Heart left ventricle (tissue), 16 donors: ENCODE data around the gene L3HYPDH. TPM values are rescaled to one million over a fixed set of nuclear protein-coding genes. Genes with fewer than 3 reads are reported as not detected.
A peak's percentile ranks its signal among the peaks of the same experiment; 100 is the strongest.

Experiments
- ATAC-seq, 4 donors: fragments of 200-7000 bp; cut with Tn5 transposase; one replicate each; pipeline ENCODE4 v1.9.1; 2020 to 2022; ENCODE audit warnings: moderate library complexity in 4 of 4, mild to moderate bottlenecking in 3 of 4, moderate number of reproducible peaks in 1 of 4
- DNase-seq, 5 donors: peaks; one replicate each; pipeline ENCODE4 v3.0.0-alpha.2; 2020
- H3K27ac ChIP-seq, 12 donors: fragments of 200-600 bp; sonication (generic) in 4 of 12; one replicate each; pipeline versions ENCODE4 v1.5.0 to v1.8.0; 2016 to 2022; ENCODE audit warnings: mild to moderate bottlenecking in 2 of 12
- H3K27me3 ChIP-seq, 9 donors: fragments of 200-600 bp; sonication (generic) in 2 of 9; one replicate each; pipeline versions ENCODE4 v1.5.1 to v1.8.0; 2016 to 2022; ENCODE audit warnings: mild to moderate bottlenecking in 3 of 9
- H3K36me3 ChIP-seq, 9 donors: fragments of 200-600 bp; sonication (generic) in 2 of 9; one replicate each; pipeline versions ENCODE4 v1.5.0 to v1.8.0; 2018 to 2022; ENCODE audit warnings: mild to moderate bottlenecking in 2 of 9
- H3K4me1 ChIP-seq, 12 donors: fragments of 200-600 bp; sonication (generic) in 4 of 12; one replicate each; pipeline versions ENCODE4 v1.5.0 to v1.8.0; 2016 to 2022; ENCODE audit warnings: mild to moderate bottlenecking in 3 of 12
- H3K4me3 ChIP-seq, 12 donors: fragments of 200-600 bp; sonication (generic) in 4 of 12; one replicate each; pipeline versions ENCODE4 v1.5.0 to v1.8.0; 2017 to 2022; ENCODE audit warnings: mild to moderate bottlenecking in 9 of 12, moderate library complexity in 4 of 12
- H3K9me3 ChIP-seq, 12 donors: fragments of 200-600 bp; sonication (generic) in 4 of 12; one replicate each; pipeline versions ENCODE4 v1.5.0 to v1.8.0; 2016 to 2022; ENCODE audit warnings: mild to moderate bottlenecking in 1 of 12
- POLR2A ChIP-seq, 2 donors: fragments of 450-650 bp; IDR thresholded peaks; one replicate each; pipeline ENCODE4 v1.6.1; 2017; ENCODE audit warnings: antibody characterized with exemption in 2 of 2, mild to moderate bottlenecking in 2 of 2, moderate library complexity in 2 of 2
- WGBS, 4 donors: extraction: QIAGEN DNeasy Blood & Tissue Kit in 2 of 4; methylation state at CpG; one replicate each; pipeline versions ENCODE4 v1.1.5 to v1.1.7; 2013 to 2018; 5-methylcytosine and 5-hydroxymethylcytosine counted together
- intact Hi-C, 10 donors: fragments of 100-400 bp; cut with DNase I; formaldehyde crosslinking; loops; one replicate each; pipeline versions ENCODE4 v1.11.1 to v1.14.2; 2022
- polyA plus RNA-seq, 2 donors: library from polyadenylated mRNA; stranded (reverse); fragments of 200-250 nt; gene quantifications; one replicate each; pipeline ENCODE4 v1.2.3, GENCODE V29; 2013
- total RNA-seq, 9 donors: library from RNA; depleted of rRNA in 2 of 9; stranded (reverse); fragments of >200 nt in 2 of 9; fragmentation: NEBNext Ultra II Directional in 3 of 9; extraction: Animal tissue kit (Norgen Biotek cat#: 25700) in 3 of 9; gene quantifications; one replicate each; pipeline versions ENCODE4 v1.1.0 to v1.2.4, GENCODE V29; 2016 to 2023
- TF ChIP-seq, protein P1 (sequence below), 12 donors: fragments of 200-600 bp; sonication (generic) in 4 of 12; IDR thresholded peaks; one replicate each; pipeline versions ENCODE4 v1.5.0 to v1.8.0; 2018 to 2022; ENCODE audit warnings: antibody characterized with exemption in 12 of 12, mild to moderate bottlenecking in 5 of 12
- donor health status: ischemic (EF 13 %, LVEDD 7.1; RV severe dilation, severe dysfunction).
- donor health status: healthy with polysubstance abuse.
- donor health status: DM: no; HTN: yes; CAD: no.
- donor health status: DM: no; HTN: no; CAD: no.
- donor health status: ischemic (EF 25% LVEDD 6.9; RV normal size, moderate dysfunction).
- donor health status: ischemic (EF 25% LVEDD 5.7; RV mildly dilated, moderate dysfunction).
- donor health status: healthy.
- donor health status: DM: yes; HTN: yes; CAD: no.
- donor health status: ischemic (EF 35%, LVEDD 5.7; RV mildly dilated, moderate dysfunction).
- donor health status: nonischemic (EF 11% LVEDD 7.7; RV severe dilation, severe dysfunction).
- donor health status: DM: yes; HTN: yes; CAD: no.
- donor health status: PGD.
- donor health status: ischemic (EF 29% LVEDD 5.4; RV normal size, mild dysfunction).
- donor health status: nonischemic (EF 23%, LVEDD 6.1; RV moderate dilation, normal function).

The L3HYPDH gene
- total and polyA plus RNA-seq, 11 donors = 7.4 to 18.9 (median 14.1) TPM

DNA sequence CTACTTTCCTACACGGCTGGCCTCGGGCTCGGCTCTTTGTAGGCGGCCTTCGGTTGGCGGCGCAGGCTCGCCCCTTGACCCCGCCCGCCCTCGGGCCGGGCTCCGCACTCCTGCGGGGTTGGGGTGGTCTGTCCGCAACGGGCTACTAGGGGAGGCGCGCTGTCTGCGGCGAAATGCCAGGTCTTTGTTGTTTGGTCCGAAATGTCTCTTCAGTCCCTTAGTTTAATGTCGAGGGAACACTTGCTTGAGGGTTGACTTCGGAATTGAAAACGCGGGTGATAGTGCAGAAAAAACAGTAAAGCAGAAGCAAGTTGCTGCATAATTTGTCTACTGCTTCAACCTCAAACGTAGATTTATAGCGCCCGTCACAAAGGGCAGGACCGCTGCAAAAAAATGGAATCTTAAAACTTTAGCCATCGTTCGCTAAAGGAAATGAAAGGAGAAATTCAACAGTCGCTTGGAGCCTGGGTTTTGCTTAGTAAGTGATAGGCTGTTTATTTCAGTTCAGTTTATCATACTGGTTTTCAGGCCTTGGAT, 499 bp upstream of the L3HYPDH start:
- Histone ChIP-seq H3K27ac (peak overlapping the region; percentile 69 to 97 (median 96)), H3K9me3 (no peaks in the 10 kb centered on the region), H3K36me3 (peaks cover 0 to 26% (median 22%) of the 10 kb centered on the region in 9 donors), H3K4me1 (peaks cover 3 to 80% (median 50%) of the 10 kb centered on the region in 12 donors), H3K4me3 (peak overlapping the region; percentile 54 to 94 (median 84)), H3K27me3 (no peaks in the 10 kb centered on the region)
- intact Hi-C loops = loop anchor here in 2 of 10 donors (10.0 kb wide), 3 partner anchors 610 to 700 kb away; partner anchors contain the start of genes DHRS7 (in 1 of the 2) and PCNX4 (in 1 of the 2)
- WGBS, 4 donors = 0 to 1% (median 0%) methylated on average over 17 to 32 of the region's 32 CpGs
- DNase-seq (no peak), ATAC-seq (peak; percentile 63 to 73 (median 72))
- TF ChIP-seq, protein P1, sequence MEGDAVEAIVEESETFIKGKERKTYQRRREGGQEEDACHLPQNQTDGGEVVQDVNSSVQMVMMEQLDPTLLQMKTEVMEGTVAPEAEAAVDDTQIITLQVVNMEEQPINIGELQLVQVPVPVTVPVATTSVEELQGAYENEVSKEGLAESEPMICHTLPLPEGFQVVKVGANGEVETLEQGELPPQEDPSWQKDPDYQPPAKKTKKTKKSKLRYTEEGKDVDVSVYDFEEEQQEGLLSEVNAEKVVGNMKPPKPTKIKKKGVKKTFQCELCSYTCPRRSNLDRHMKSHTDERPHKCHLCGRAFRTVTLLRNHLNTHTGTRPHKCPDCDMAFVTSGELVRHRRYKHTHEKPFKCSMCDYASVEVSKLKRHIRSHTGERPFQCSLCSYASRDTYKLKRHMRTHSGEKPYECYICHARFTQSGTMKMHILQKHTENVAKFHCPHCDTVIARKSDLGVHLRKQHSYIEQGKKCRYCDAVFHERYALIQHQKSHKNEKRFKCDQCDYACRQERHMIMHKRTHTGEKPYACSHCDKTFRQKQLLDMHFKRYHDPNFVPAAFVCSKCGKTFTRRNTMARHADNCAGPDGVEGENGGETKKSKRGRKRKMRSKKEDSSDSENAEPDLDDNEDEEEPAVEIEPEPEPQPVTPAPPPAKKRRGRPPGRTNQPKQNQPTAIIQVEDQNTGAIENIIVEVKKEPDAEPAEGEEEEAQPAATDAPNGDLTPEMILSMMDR (IDR thresholded peaks at IDR 0.05) = no peak
- no peak for TF ChIP-seq POLR2A (IDR thresholded peaks at IDR 0.05)

DNA sequence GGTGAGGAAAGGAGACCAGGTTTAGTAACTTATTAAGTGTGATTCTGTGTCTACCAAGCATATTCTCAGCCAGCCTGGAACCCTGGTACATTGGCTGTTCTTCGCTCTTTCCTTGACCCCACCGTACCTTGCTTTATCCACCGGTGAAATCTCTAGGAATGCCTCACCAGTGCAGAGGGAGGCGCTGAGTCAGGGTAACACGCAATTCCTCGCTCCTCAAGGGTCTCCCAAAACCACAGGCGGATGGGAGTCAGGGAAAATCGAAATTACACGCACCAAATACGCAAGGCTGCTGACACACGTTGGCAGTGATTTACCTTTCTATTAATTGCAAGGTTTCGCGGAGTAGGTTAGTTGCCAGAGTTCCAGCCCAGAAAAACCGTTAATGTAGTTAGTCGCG, 845 bp downstream of the L3HYPDH start:
- peak overlapping the region; percentile 54 to 94 (median 84) for H3K4me3 ChIP-seq
- ATAC-seq (peak in 1 of 4 donors; percentile 3), DNase-seq (no peak)
- intact Hi-C loops = loop anchor here in 2 of 10 donors (10.0 kb wide), 3 partner anchors 611 to 701 kb away; partner anchors contain the start of genes DHRS7 (in 1 of the 2) and PCNX4 (in 1 of the 2)
- TF ChIP-seq, protein P1 (IDR thresholded peaks at IDR 0.05) = no peak
- TF ChIP-seq POLR2A (IDR thresholded peaks at IDR 0.05) = no peak
- peak overlapping the region; percentile 69 to 97 (median 96) for H3K27ac ChIP-seq
- peaks cover 0 to 21% (median 17%) of the 10 kb centered on the region in 9 donors for H3K36me3 ChIP-seq
- no peaks in the 10 kb centered on the region for H3K27me3 ChIP-seq
- no peaks in the 10 kb centered on the region for H3K9me3 ChIP-seq
- WGBS, 4 donors = 4 to 6% (median 6%) methylated on average over 15 to 16 of the region's 16 CpGs
- H3K4me1 ChIP-seq = peaks cover 3 to 68% (median 50%) of the 10 kb centered on the region in 12 donors

DNA sequence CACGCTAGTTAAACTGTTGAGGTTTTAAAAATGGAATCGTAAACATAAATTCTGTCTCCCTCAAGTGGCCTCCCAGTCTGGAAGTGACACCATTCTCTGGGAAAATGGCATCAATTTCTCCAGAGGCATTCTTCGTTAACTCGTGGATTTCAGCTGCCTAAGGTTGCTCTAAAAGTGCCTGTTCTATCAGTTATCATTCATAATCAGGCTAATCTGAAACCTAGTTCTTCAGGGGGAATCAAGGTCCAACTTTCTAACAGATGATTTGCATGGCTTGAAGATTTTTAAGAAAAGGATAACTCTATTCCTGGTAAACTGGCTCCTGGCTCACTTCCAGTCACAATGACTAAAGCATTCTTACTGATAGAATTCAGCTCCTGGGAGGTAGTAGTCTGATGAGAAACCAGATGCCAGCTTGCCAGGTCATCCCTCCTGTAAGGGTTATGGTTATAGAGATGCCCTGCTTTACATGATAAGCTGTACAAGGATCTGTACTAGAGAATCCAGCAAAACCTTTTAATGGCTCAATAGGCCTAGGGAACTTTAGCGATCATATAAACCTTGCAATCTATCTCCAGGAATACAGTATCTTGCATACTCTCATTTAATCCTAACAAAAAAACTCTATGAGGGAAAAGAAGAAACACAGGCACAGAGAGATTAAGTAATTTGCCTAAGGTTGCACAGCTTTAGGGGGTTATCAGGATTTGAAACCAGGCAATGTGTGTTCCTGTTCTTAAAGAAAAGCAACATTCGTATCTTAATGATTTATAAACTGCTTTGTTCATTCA, 1.5 kb downstream of the L3HYPDH start:
- H3K27me3 ChIP-seq = no peaks in the 10 kb centered on the region
- peaks cover 0 to 20% (median 17%) of the 10 kb centered on the region in 9 donors for H3K36me3 ChIP-seq
- WGBS, 4 donors = 47 to 63% (median 48%) methylated on average over 6 of the region's 6 CpGs
- H3K9me3 ChIP-seq = no peaks in the 10 kb centered on the region
- intact Hi-C loops = loop anchor here in 2 of 10 donors (10.0 kb wide), 3 partner anchors 612 to 702 kb away; partner anchors contain the start of genes DHRS7 (in 1 of the 2) and PCNX4 (in 1 of the 2)
- H3K4me3 ChIP-seq = peak overlapping the region; percentile 54 to 94 (median 84)
- DNase-seq = peak in 2 of 5 donors; percentile 26 to 39
- ATAC-seq = no peak
- peaks cover 3 to 65% (median 47%) of the 10 kb centered on the region in 12 donors for H3K4me1 ChIP-seq
- H3K27ac ChIP-seq = peak overlapping the region in 11 of 12 donors; percentile 91 to 97 (median 96)
- TF ChIP-seq, protein P1 (IDR thresholded peaks at IDR 0.05) = no peak
- no peak for TF ChIP-seq POLR2A (IDR thresholded peaks at IDR 0.05)
